ENCODE measurements around the gene KDM1A.

DNA sequence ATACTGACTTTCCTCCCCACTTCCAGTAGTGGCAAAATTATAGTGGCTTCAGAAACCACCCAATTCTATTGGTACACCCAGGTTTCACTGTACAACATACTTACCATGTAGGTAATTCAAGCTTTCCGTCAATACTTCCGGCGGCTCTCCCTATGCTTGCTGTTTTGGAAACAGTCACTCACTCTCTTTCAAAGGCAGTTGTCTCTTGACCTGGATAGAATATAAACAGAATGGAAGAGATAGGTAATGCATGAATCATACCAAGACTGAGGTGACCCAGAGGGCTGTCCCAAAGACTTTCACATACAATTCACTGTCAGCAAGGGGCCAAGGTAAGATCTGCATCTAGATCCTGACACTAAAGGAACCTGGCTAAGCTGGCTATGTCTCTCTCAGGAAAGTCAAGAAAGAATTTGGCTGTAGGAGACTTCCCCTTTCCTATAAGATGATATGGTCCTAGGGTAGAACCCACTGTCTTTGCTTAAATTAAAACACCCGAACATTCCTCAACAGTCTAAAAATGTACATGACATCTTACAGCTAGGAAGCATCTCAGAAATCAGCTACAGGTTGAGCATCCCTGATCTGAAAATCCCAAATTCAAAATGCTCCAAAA lies 89.8 kb downstream of the KDM1A start:
- no peak for TF ChIP-seq ELF4 (IDR thresholded peaks at IDR 0.05)
- TF ChIP-seq ARNT (IDR thresholded peaks at IDR 0.05) = no peak
- TF ChIP-seq SP1 (IDR thresholded peaks at IDR 0.05) = no peak
- no peak for TF ChIP-seq SUZ12 (IDR thresholded peaks at IDR 0.05)
- no peak for TF ChIP-seq CTBP1 (IDR thresholded peaks at IDR 0.05; ENCODE audit: borderline replicate concordance)
- no peak for TF ChIP-seq ZNF384 (IDR thresholded peaks at IDR 0.05)
- no peak for TF ChIP-seq FOXK2 (IDR thresholded peaks at IDR 0.05)
- TF ChIP-seq BHLHE40 (IDR thresholded peaks at IDR 0.05; ENCODE audit: borderline replicate concordance) = no peak
